Activated CD8-positive, alpha-beta memory T cell treated with anti-CD3 and anti-CD28 coated beads, Interleukin-2, amount 50 U/mL, for 4 hours (primary cell): ENCODE data around the gene CDK2AP2.
"Not testable (repeated sequence)": the region's sequence is repeated elsewhere in the genome, so short reads cannot be mapped to it uniquely, and the experiment has no call there.

Experiments used
- DNase-seq: peaks from one replicate; pipeline ENCODE4 v3.0.0-alpha.2; 2020

The CDK2AP2 gene

DNA sequence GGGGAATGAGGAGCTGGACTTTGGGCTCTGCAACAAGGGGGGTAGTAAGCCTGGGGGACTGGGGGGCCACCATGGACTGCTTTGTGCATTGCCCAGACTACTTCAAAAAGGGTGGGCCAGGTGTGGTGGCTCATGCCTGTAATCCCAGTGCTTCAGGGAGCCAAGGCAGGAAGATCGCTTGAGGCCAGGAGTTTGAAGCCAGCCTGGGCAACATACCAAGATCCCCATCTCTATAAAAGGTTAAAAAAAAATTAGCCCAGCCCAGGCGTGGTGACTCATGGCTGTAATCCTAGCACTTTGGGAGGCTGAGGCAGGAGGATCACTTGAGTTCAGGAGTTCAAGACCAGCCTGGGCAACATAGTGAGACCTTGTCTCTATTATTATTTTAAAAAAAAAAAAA is 42.4 kb downstream of the CDK2AP2 start:
- not testable (repeated sequence) for DNase-seq

DNA sequence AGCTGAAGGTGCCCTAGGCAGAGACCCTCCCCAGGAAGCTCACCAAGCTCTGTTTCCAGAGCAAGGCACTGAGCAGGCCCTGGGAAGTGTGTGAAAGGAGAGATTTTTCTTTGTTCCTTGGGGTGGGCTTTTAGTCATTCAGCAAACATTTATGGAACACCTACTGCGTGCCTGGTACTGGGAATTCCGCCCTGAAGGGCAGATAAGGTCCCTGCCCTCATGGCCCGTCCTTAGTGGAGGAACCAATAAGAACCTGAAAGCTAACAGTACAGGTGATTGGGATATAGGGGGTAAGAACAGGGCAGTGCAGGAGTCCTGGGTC is 42.8 kb downstream of the CDK2AP2 start:
- no peak for DNase-seq

DNA sequence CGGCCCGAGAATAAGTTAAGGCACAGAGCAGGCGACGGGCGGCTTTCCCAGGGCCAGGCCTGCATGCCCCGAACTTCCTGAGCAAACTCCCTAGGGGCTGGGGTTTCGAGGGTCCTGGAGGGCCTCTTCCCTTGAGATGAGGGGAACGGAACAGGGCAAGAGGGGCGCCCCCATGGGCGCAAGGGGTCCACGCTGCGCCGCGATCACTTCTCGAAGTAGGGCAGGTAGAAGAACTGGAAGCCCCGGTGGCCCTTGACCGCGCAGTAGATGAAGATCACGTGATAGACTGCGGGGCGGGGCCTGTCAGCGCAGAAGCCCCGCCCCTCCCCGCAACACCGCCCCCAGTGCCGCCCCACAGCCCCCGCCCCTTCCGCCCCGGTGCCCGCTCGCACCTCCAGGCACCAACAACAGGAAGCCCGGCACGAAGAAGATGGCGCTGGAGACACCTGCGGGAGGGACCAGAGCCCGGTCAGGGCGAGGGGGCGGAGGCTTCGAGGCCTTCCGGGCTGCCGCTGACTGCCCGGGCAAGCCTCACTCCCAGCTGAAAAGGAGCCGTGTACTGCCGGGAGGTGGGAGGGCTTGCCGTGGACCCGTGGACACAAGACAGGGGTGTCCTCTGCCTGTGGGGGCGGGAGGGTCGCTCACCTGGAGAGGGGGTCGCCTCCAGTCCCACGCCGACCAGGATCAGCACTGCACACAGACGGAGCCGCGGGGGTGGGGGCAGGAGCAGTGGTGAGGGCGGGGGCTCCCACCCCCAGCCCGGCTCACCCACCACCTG is 43.4 kb downstream of the CDK2AP2 start:
- peak; percentile 88 for DNase-seq

DNA sequence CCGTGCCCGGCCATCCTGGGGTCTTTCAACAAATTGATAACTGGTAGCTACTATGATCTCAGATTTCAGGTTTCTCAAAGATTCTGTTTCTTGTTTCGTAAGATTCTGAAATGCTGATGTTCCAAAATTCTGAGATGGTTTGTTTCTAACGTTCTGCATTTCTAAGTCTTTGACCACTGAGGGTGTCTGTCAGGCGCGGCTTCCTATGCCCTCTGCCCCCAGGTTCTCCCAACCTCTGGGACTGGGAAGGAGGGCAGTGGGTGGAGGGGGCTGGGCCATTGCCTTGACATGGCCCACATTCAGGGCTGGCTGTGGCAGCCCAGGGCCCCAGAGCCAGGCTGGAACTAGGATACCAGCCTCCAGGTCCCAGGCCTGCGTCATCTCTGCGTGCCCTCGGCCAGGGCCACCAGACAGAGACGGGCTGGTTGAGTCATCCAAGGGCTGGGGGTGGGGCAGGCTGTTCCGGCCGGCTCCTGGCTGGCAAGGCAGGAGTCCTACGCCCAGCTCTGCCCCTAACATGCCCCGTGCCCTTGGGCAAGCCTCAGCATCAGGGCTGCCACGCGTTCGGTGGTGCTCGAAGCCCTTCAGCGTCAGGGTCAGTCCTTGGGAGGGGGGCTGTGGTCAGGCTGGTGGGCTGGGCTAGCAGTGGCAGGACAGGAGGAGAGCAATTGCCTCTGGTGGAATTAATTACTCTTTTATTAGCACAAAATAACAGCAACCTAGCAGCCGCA is 44.1 kb downstream of the CDK2AP2 start:
- DNase-seq, result no peak

DNA sequence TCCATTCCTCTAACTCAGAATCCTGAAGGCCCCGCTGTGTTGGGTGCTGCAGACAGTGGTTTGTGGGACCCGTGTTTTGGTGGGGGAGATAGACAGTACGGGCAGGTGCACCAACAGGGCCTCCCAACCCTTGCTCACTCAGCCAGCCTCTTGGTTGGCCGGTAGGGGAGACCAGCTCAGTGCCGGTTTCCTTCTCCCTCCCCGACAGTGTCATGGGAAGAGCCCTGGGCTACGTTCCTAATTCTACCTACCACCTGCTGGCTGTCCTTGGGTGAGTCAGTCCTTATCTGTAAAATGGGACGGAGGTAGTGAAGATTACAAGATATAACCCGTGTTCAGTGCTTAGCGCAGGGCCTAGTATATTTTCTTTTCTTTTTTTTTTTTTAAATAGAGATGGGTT is 44.8 kb downstream of the CDK2AP2 start:
- no peak for DNase-seq

DNA sequence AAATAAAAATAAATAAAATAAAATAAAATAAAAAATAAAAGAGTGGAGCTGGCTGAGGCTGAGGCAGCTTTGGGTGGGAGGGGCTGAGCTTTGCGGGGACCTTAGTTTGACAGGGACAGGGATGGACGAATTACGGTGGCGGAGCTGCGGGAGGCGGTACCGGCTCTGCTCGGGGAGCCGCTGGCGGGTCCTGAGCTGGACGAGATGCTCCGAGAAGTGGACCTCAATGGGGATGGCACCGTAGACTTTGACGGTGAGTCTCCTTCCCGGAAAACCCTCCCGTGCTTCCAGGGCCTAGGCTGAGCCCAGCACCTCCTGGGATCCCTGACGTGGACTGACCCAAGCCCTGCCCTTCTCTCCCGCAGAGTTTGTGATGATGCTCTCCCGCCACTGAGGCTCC is 49.7 kb downstream of the CDK2AP2 start:
- DNase-seq, result no peak

DNA sequence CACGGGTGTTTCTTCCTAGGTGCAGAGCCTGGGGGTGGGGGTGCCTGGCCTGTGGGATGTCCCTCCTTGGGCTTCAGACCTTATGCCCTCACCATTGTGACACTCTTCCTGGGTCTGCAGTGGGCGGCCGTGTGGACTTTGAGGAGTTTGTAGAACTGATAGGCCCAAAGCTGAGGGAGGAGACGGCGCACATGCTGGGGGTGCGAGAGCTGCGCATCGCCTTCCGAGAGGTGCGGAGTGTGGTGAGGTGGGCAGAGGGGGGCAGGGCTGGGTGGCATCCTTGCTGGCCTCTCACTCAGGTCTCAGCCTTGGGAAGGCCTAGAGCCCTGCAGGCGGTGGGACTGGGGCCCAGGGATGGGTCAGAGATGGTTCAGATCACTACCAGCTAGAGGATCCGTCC is 50.5 kb downstream of the CDK2AP2 start:
- DNase-seq, result no peak
